SK-N-SH treated with all-trans-retinoic acid at 6 μM for 48 hours (cell line): ENCODE data around the gene CLDN25.

Experiments used
- ARNTL ChIP-seq: fragments of 450-650 bp; formaldehyde crosslinking; IDR thresholded peaks from 2 replicates; pipeline ENCODE4 v1.5.0; 2020; ENCODE audit warnings: low read depth, mild to moderate bottlenecking, moderate library complexity, borderline replicate concordance
- BACH2 ChIP-seq: fragments of 250-450 bp; sonication (Bioruptor Pico); IDR thresholded peaks from 2 replicates; pipeline ENCODE4 v1.9.0; 2021; ENCODE audit warnings: mild to moderate bottlenecking, borderline replicate concordance
- CSDC2 ChIP-seq: fragments of 250-450 bp; sonication (Bioruptor Pico); IDR thresholded peaks from 2 replicates; pipeline ENCODE4 v1.5.0; 2020; ENCODE audit warnings: mild to moderate bottlenecking, moderate library complexity
- ESRRG ChIP-seq: fragments of 250-450 bp; sonication (Bioruptor Pico); IDR thresholded peaks from 2 replicates; pipeline ENCODE4 v1.6.1; 2021; ENCODE audit warnings: mild to moderate bottlenecking
- GLIS3 ChIP-seq: fragments of 250-450 bp; sonication (Bioruptor Pico); IDR thresholded peaks from 2 replicates; pipeline ENCODE4 v1.5.0; 2020; ENCODE audit warnings: mild to moderate bottlenecking, moderate library complexity
- PPARA ChIP-seq: fragments of 250-450 bp; sonication (Bioruptor Pico); IDR thresholded peaks from 2 replicates; pipeline ENCODE4 v1.5.0; 2020; ENCODE audit warnings: mild to moderate bottlenecking, borderline replicate concordance
- RARB ChIP-seq: fragments of 250-450 bp; sonication (Bioruptor Pico); IDR thresholded peaks from 2 replicates; pipeline ENCODE4 v1.8.0; 2021; ENCODE audit warnings: mild to moderate bottlenecking, moderate library complexity
- SNAI2 ChIP-seq: fragments of 250-450 bp; sonication (Bioruptor Pico); IDR thresholded peaks from 2 replicates; pipeline ENCODE4 v1.5.0; 2020; ENCODE audit warnings: mild to moderate bottlenecking, moderate library complexity
- ZNF565 ChIP-seq: fragments of 450-650 bp; formaldehyde crosslinking; conservative IDR thresholded peaks from 2 replicates; pipeline ENCODE4 v1.5.0; 2020; ENCODE audit warnings: low read depth, mild to moderate bottlenecking, moderate library complexity
- ZNF70 ChIP-seq: fragments of 450-650 bp; formaldehyde crosslinking; IDR thresholded peaks from 2 replicates; pipeline ENCODE4 v1.5.0; 2020; ENCODE audit warnings: mild to moderate bottlenecking, moderate library complexity
- ZNF8 ChIP-seq: fragments of 450-650 bp; formaldehyde crosslinking; IDR thresholded peaks from 2 replicates; pipeline ENCODE4 v1.5.0; 2020; ENCODE audit warnings: mild to moderate bottlenecking, moderate library complexity
- TF ChIP-seq, protein P1 (sequence below): fragments of 250-450 bp; sonication (Bioruptor Pico); IDR thresholded peaks from 2 replicates; pipeline ENCODE4 v1.8.0; 2020; ENCODE audit warnings: mild to moderate bottlenecking, moderate library complexity, borderline replicate concordance
- TF ChIP-seq, protein P2 (sequence below): fragments of 250-450 bp; sonication (Bioruptor Pico); IDR thresholded peaks from 2 replicates; pipeline ENCODE4 v1.8.0; 2021; ENCODE audit warnings: low read depth, mild to moderate bottlenecking, moderate library complexity, borderline replicate concordance

DNA sequence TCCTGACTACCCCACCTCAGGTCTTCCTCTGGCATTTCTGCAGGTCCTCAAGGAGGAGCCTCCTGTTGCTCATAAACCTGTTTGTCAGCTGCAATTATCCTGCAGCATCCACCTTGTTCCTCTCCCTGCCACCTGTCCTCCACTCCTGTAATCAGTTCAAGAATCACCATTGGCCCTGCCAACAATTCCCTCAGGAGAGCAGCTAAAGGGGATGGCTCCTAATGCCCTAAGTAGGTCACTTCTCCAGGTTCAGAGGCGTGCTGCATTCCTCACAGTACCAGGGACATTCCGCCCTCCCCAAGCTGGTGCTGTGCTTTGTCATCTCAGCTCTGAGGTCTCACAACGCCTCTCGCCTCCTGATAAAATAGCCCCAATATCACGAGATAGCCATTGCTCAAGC lies 2.1 kb downstream of the CLDN25 start:
- TF ChIP-seq ZNF8 (CRISPR knock-in tag) (no peak), PPARA (CRISPR knock-in tag) (no peak), ZNF565 (CRISPR knock-in tag) (no peak), ZNF70 (CRISPR knock-in tag) (no peak), SNAI2 (CRISPR knock-in tag) (no peak), RARB (CRISPR knock-in tag) (no peak), CSDC2 (no peak), GLIS3 (CRISPR knock-in tag) (no peak), BACH2 (CRISPR knock-in tag) (no peak), ARNTL (CRISPR knock-in tag) (no peak), ESRRG (CRISPR knock-in tag) (no peak)
- TF ChIP-seq, protein P1, sequence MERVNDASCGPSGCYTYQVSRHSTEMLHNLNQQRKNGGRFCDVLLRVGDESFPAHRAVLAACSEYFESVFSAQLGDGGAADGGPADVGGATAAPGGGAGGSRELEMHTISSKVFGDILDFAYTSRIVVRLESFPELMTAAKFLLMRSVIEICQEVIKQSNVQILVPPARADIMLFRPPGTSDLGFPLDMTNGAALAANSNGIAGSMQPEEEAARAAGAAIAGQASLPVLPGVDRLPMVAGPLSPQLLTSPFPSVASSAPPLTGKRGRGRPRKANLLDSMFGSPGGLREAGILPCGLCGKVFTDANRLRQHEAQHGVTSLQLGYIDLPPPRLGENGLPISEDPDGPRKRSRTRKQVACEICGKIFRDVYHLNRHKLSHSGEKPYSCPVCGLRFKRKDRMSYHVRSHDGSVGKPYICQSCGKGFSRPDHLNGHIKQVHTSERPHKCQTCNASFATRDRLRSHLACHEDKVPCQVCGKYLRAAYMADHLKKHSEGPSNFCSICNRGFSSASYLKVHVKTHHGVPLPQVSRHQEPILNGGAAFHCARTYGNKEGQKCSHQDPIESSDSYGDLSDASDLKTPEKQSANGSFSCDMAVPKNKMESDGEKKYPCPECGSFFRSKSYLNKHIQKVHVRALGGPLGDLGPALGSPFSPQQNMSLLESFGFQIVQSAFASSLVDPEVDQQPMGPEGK (CRISPR knock-in tag) = no peak
- TF ChIP-seq, protein P2, sequence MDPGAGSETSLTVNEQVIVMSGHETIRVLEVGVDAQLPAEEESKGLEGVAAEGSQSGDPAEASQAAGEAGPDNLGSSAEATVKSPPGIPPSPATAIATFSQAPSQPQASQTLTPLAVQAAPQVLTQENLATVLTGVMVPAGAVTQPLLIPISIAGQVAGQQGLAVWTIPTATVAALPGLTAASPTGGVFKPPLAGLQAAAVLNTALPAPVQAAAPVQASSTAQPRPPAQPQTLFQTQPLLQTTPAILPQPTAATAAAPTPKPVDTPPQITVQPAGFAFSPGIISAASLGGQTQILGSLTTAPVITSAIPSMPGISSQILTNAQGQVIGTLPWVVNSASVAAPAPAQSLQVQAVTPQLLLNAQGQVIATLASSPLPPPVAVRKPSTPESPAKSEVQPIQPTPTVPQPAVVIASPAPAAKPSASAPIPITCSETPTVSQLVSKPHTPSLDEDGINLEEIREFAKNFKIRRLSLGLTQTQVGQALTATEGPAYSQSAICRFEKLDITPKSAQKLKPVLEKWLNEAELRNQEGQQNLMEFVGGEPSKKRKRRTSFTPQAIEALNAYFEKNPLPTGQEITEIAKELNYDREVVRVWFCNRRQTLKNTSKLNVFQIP (CRISPR knock-in tag) = no peak
